Measurements from ENCODE around the gene FNIP1. TPM values are rescaled to one million over a fixed set of nuclear protein-coding genes. Genes with fewer than 3 reads are reported as not detected.

FNIP1 gene
- polyA plus RNA-seq, 1 donor from 2014 or later: 18.1 TPM

GRCh38 chr5:131609774-131610173 is 187.0 kb downstream of the FNIP1 start:
- peaks cover 13% of the 10 kb centered on the region for H3K79me2 ChIP-seq (replicated peaks; ENCODE audit: insufficient read depth, low read length)
- no peaks in the 10 kb centered on the region for H3F3A ChIP-seq (ENCODE audit: insufficient read depth, low read length, poor library complexity, severe bottlenecking)
- H3K27me3 ChIP-seq (ENCODE audit: insufficient read depth, low read depth, low read length): no peaks in the 10 kb centered on the region
- no peaks in the 10 kb centered on the region for H4K20me1 ChIP-seq (ENCODE audit: insufficient read depth)
- H2AFZ ChIP-seq (ENCODE audit: low read depth, low read length): no peak overlapping the region
- no peaks in the 10 kb centered on the region for H3K36me3 ChIP-seq (ENCODE audit: insufficient read depth, low read length)
- no peak for TF ChIP-seq TAF1 (IDR thresholded peaks at IDR 0.05; ENCODE audit: low read depth)
- TF ChIP-seq POLR2AphosphoS5 (IDR thresholded peaks at IDR 0.05): no peak
- TF ChIP-seq RAD21 (conservative IDR thresholded peaks at IDR 0.05): no peak
- TF ChIP-seq EZH2 (IDR thresholded peaks at IDR 0.05; ENCODE audit: borderline replicate concordance, insufficient read depth, low read length, poor library complexity, severe bottlenecking): no peak
- no peaks in the 10 kb centered on the region for H3K9me2 ChIP-seq (ENCODE audit: insufficient read depth, low read length)
- no peak overlapping the region for H3K4me3 ChIP-seq (ENCODE audit: low read length)
- H3K9ac ChIP-seq (ENCODE audit: low read length): no peak overlapping the region
- H3K27ac ChIP-seq (ENCODE audit: low read length): no peak overlapping the region
- no peak overlapping the region for H3K4me2 ChIP-seq (ENCODE audit: low read length)
- no peaks in the 10 kb centered on the region for H3K9me3 ChIP-seq (ENCODE audit: low read length)

- Histone ChIP-seq H3F3A (ENCODE audit: insufficient read depth, low read length, poor library complexity, severe bottlenecking) (no peaks in the 10 kb centered on the region), H3K27ac (ENCODE audit: low read length) (no peak overlapping the region), H3K9ac (ENCODE audit: low read length) (no peak overlapping the region), H3K27me3 (ENCODE audit: insufficient read depth, low read depth, low read length) (no peaks in the 10 kb centered on the region), H3K9me3 (ENCODE audit: low read length) (no peaks in the 10 kb centered on the region), H3K4me2 (ENCODE audit: low read length) (no peak overlapping the region), H3K36me3 (ENCODE audit: insufficient read depth, low read length) (no peaks in the 10 kb centered on the region), H3K4me3 (ENCODE audit: low read length) (no peak overlapping the region), H2AFZ (ENCODE audit: low read depth, low read length) (no peak overlapping the region), H3K79me2 (replicated peaks; ENCODE audit: insufficient read depth, low read length) (peaks cover 13% of the 10 kb centered on the region), H4K20me1 (ENCODE audit: insufficient read depth) (no peaks in the 10 kb centered on the region), H3K9me2 (ENCODE audit: insufficient read depth, low read length) (no peaks in the 10 kb centered on the region)
- TF ChIP-seq TAF1 (IDR thresholded peaks at IDR 0.05; ENCODE audit: low read depth) (no peak), EP300 (conservative IDR thresholded peaks at IDR 0.05; ENCODE audit: poor library complexity, severe bottlenecking) (no peak), MXI1 (conservative IDR thresholded peaks at IDR 0.05; ENCODE audit: poor library complexity, severe bottlenecking) (no peak), REST (IDR thresholded peaks at IDR 0.05; ENCODE audit: borderline replicate concordance) (no peak), RAD21 (conservative IDR thresholded peaks at IDR 0.05) (no peak), SMC3 (conservative IDR thresholded peaks at IDR 0.05; ENCODE audit: poor library complexity) (no peak), CTCF (IDR thresholded peaks at IDR 0.05; ENCODE audit: poor library complexity, severe bottlenecking) (no peak), EZH2 (IDR thresholded peaks at IDR 0.05; ENCODE audit: borderline replicate concordance, insufficient read depth, low read length, poor library complexity, severe bottlenecking) (no peak), POLR2AphosphoS5 (IDR thresholded peaks at IDR 0.05) (no peak)
These were observed 188.2 kb downstream of the FNIP1 start for GRCh38 chr5:131608597-131608996.

Data from neural cell (in vitro differentiated cells).